Thyroid gland (tissue), 4 donors: ENCODE results near the gene PLS3. TPM values are rescaled to one million over a fixed set of nuclear protein-coding genes. Genes with fewer than 3 reads are reported as not detected.

ENCODE experiments used
- DNase-seq, 2 donors: peaks; one replicate each; pipeline ENCODE4 v3.0.0-alpha.2; 2019
- H3K27ac ChIP-seq, 3 donors: fragments of 200-600 bp; sonication (generic); 1 replicate in 2 of 3; 2 replicates in 1 of 3; pipeline ENCODE4 v1.5.1; 2016 to 2019; ENCODE audit warnings: mild to moderate bottlenecking in 1 of 3, moderate library complexity in 1 of 3
- H3K27me3 ChIP-seq: fragments of 200-600 bp; sonication (generic); one replicate; pipeline ENCODE4 v1.5.1; 2019
- H3K36me3 ChIP-seq, 2 donors: fragments of 200-600 bp; sonication (generic); one replicate each; pipeline ENCODE4 v1.5.1; 2016 to 2019
- H3K4me1 ChIP-seq, 2 donors: fragments of 200-600 bp; sonication (generic); one replicate each; pipeline ENCODE4 v1.5.1; 2017 to 2019
- H3K4me3 ChIP-seq, 3 donors: fragments of 200-600 bp; sonication (generic); replicated peaks in 1 of 3; 1 replicate in 2 of 3; 2 replicates in 1 of 3; pipeline ENCODE4 v1.5.1; 2016; ENCODE audit warnings: mild to moderate bottlenecking in 1 of 3
- H3K9me3 ChIP-seq: fragments of 200-600 bp; sonication (generic); one replicate; pipeline ENCODE4 v1.5.1; 2017
- CTCF ChIP-seq, 6 experiments: fragments of 200-600 bp in 3 of 6; fragments of 450-650 bp in 3 of 6; sonication (generic) in 3 of 6; IDR thresholded peaks; one replicate each; pipeline ENCODE4 v1.5.1; 2016 to 2019; ENCODE audit warnings: antibody characterized with exemption in 6 of 6, mild to moderate bottlenecking in 2 of 6, inconsistent platforms in 1 of 6, moderate library complexity in 1 of 6
- POLR2A ChIP-seq, 2 donors: fragments of 450-650 bp; IDR thresholded peaks; one replicate each; pipeline ENCODE4 v1.6.1; 2017; ENCODE audit warnings: antibody characterized with exemption in 2 of 2, mild to moderate bottlenecking in 2 of 2, moderate library complexity in 1 of 2
- WGBS, 2 donors: methylation state at CpG; one replicate each; pipeline ENCODE4 v1.1.5; 2017; 5-methylcytosine and 5-hydroxymethylcytosine counted together
- intact Hi-C: fragments of 100-400 bp; cut with DNase I; formaldehyde crosslinking; loops from one replicate; pipeline ENCODE4 v1.15.1; 2023
- total RNA-seq, 4 donors: library from RNA; depleted of rRNA; stranded (reverse); fragments of >200 nt; gene quantifications; one replicate each; pipeline ENCODE4 v1.2.3, GENCODE V29; 2016

The PLS3 gene
- total RNA-seq, 4 donors from 2014 or later, result 238 to 366 (median 300) TPM

- Histone ChIP-seq H3K27ac (peak overlapping the region; percentile 1 to 31 (median 18)), H3K27me3 (no peaks in the 10 kb centered on the region), H3K4me3 (no peak overlapping the region), H3K9me3 (no peaks in the 10 kb centered on the region), H3K4me1 (peaks cover 0 to 6% of the 10 kb centered on the region in 2 donors), H3K36me3 (no peaks in the 10 kb centered on the region)
- 64 to 73% methylated on average over 4 of the region's 4 CpGs for WGBS, 2 donors
- intact Hi-C loops, result no loop called here
- TF ChIP-seq CTCF (IDR thresholded peaks at IDR 0.05), result no peak
- TF ChIP-seq POLR2A (IDR thresholded peaks at IDR 0.05), result no peak
- DNase-seq, result no peak
Observed at GRCh38 chrX:115602729-115603389, 41.9 kb downstream of the PLS3 start.

DNA sequence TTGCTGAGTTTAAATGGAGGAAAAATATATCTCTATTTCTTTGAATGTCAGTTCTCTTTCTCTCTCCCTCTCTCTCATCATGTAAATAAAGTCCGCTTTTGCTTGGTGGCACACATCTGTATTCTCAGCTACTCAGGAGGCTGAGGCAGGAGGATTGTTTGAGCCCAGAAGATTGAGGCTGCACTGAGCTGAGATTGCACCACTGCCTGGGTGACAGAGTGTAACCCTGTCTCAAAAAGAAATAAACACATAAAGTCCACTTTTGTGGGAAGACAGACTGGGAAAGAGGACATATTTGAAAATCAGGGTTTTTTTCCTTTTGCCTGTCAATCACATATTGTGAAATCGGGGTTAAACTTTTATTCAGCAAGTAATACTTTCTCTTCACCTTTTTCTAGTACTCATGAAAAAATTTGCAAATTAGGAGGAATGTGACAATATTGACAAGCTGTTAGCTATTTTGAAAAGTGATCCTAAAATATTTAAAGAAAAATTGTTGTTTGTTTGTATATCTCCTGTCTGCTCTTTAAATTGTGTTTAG, 42.6 kb downstream of the PLS3 start:
- 92 to 96% methylated on average over 2 of the region's 2 CpGs for WGBS, 2 donors
- no peak for DNase-seq
- H3K36me3 ChIP-seq, result no peaks in the 10 kb centered on the region
- peak overlapping the region in 1 of 3 donors; percentile 31 for H3K27ac ChIP-seq
- intact Hi-C loops, result no loop called here
- H3K4me3 ChIP-seq, result no peak overlapping the region
- peaks cover 0 to 6% of the 10 kb centered on the region in 2 donors for H3K4me1 ChIP-seq
- H3K9me3 ChIP-seq, result no peaks in the 10 kb centered on the region
- no peaks in the 10 kb centered on the region for H3K27me3 ChIP-seq
- TF ChIP-seq POLR2A (IDR thresholded peaks at IDR 0.05), result no peak
- no peak for TF ChIP-seq CTCF (IDR thresholded peaks at IDR 0.05)

- no peak for DNase-seq
Observed at GRCh38 chrX:115606861-115607260, 45.9 kb downstream of the PLS3 start.

GRCh38 chrX:115609621-115610020, 48.6 kb downstream of the PLS3 start:
- no peak for DNase-seq
- H3K4me1 ChIP-seq, result peaks cover 0 to 6% of the 10 kb centered on the region in 2 donors
- H3K27me3 ChIP-seq, result no peaks in the 10 kb centered on the region
- H3K4me3 ChIP-seq, result no peak overlapping the region
- intact Hi-C loops, result no loop called here
- H3K27ac ChIP-seq, result peak overlapping the region in 2 of 3 donors; percentile 26 to 39
- TF ChIP-seq POLR2A (IDR thresholded peaks at IDR 0.05), result no peak
- no peak for TF ChIP-seq CTCF (IDR thresholded peaks at IDR 0.05)
- no peaks in the 10 kb centered on the region for H3K9me3 ChIP-seq
- no peaks in the 10 kb centered on the region for H3K36me3 ChIP-seq
- 74 to 79% methylated on average over 1 of the region's 1 CpG for WGBS, 2 donors

More at GRCh38 chrX:115606861-115607260, 45.9 kb downstream of the PLS3 start:
- no peaks in the 10 kb centered on the region for H3K27me3 ChIP-seq
- TF ChIP-seq CTCF (IDR thresholded peaks at IDR 0.05) (no peak), POLR2A (IDR thresholded peaks at IDR 0.05) (no peak)
- WGBS, 2 donors, result 87 to 94% methylated on average over 4 to 5 of the region's 5 CpGs
- H3K4me1 ChIP-seq, result peaks cover 0 to 6% of the 10 kb centered on the region in 2 donors
- no peaks in the 10 kb centered on the region for H3K36me3 ChIP-seq
- no peaks in the 10 kb centered on the region for H3K9me3 ChIP-seq
- H3K4me3 ChIP-seq, result no peak overlapping the region
- intact Hi-C loops, result no loop called here
- no peak overlapping the region for H3K27ac ChIP-seq

GRCh38 chrX:115616943-115617563, 56.1 kb downstream of the PLS3 start:
- TF ChIP-seq CTCF (IDR thresholded peaks at IDR 0.05) (no peak), POLR2A (IDR thresholded peaks at IDR 0.05) (no peak)
- H3K36me3 ChIP-seq, result no peaks in the 10 kb centered on the region
- H3K27me3 ChIP-seq, result no peaks in the 10 kb centered on the region
- no peak overlapping the region for H3K4me3 ChIP-seq
- peak overlapping the region; percentile 86 to 99 (median 95) for H3K27ac ChIP-seq
- H3K9me3 ChIP-seq, result no peaks in the 10 kb centered on the region
- DNase-seq, result no peak
- H3K4me1 ChIP-seq, result peaks cover 11 to 24% of the 10 kb centered on the region in 2 donors
- intact Hi-C loops, result no loop called here
- 79 to 85% methylated on average over 5 of the region's 5 CpGs for WGBS, 2 donors
